Measurements from ENCODE around the gene MKRN2. TPM values are rescaled to one million over a fixed set of nuclear protein-coding genes. Genes with fewer than 3 reads are reported as not detected.

The MKRN2 gene
- total and polyA plus RNA-seq, 2 of the 13 experiments (the other 11 are each of a cell fraction or from before 2014, with no cell fraction given): 25.5 to 34.3 TPM

- Histone ChIP-seq H3K4me1 (ENCODE audit: insufficient read depth, low read length) (no peaks in the 10 kb centered on the region), H3K9ac (ENCODE audit: insufficient read depth, low read depth, low read length) (no peak overlapping the region), H4K20me1 (ENCODE audit: insufficient read depth, low read length) (no peaks in the 10 kb centered on the region), H2AFZ (ENCODE audit: low read length) (no peak overlapping the region), H3K36me3 (replicated peaks in 1 of 2; ENCODE audit: control insufficient read depth in 1 of 2, insufficient read depth in 2 of 2, low read length in 2 of 2) (peaks cover 7 to 25% of the 10 kb centered on the region in 2 experiments; a peak in 3 of 5 replicates), H3K27me3 (ENCODE audit: control insufficient read depth in 1 of 2, insufficient read depth in 2 of 2, low read length in 2 of 2) (no peaks in the 10 kb centered on the region), H3K9me3 (ENCODE audit: low read length) (no peaks in the 10 kb centered on the region), H3K79me2 (ENCODE audit: insufficient read depth, low read length) (no peaks in the 10 kb centered on the region), H3K27ac (ENCODE audit: extremely low read length, insufficient read depth, low read length) (no peak overlapping the region), H3K4me3 (replicated peaks in 1 of 3; ENCODE audit: insufficient read depth in 1 of 3, low read depth in 2 of 3, low read length in 3 of 3) (no peak overlapping the region), H3K4me2 (ENCODE audit: low read depth, low read length) (no peak overlapping the region)
- ChIA-PET CTCF (ENCODE audit: low intra/inter-chr PET ratio, low total read pairs) (no interaction called here), POLR2A (no interaction called here)
- FAIRE-seq: no peak
- no TSS peak for BruUV-seq (replicated peaks)
- WGBS (ENCODE audit: low lambda C conversion rate): 76% methylated on average over 3 of the region's 3 CpGs
- in situ Hi-C loops (cut with HindIII; ENCODE audit: extremely low pct_ligation_motif_present, low pct_unique_long_range_greater_than_20kb) (no loop called here), intact Hi-C loops (cut with micrococcal nuclease; ENCODE audit: unreplicated experiment) (no loop called here)
- DNase-seq (ENCODE audit: low spot score): no peak
- no peak for ATAC-seq
- no peak for TF ChIP-seq ZNF646 (CRISPR knock-in tag; IDR thresholded peaks at IDR 0.05)
- TF ChIP-seq SP140L (CRISPR knock-in tag; IDR thresholded peaks at IDR 0.05; ENCODE audit: borderline replicate concordance): no peak
- TF ChIP-seq ZNF235 (CRISPR knock-in tag; IDR thresholded peaks at IDR 0.05; ENCODE audit: borderline replicate concordance): no peak
- TF ChIP-seq ZNF530 (CRISPR knock-in tag; IDR thresholded peaks at IDR 0.05; ENCODE audit: low read depth): no peak
- TF ChIP-seq ZHX2 (IDR thresholded peaks at IDR 0.05; ENCODE audit: low read depth): no peak
- TF ChIP-seq ZHX2 (CRISPR knock-in tag; IDR thresholded peaks at IDR 0.05; ENCODE audit: borderline replicate concordance): no peak
- TF ChIP-seq RBFOX2 (IDR thresholded peaks at IDR 0.05; ENCODE audit: low read depth, low read length): no peak
- no peak for TF ChIP-seq MTF2 (CRISPR knock-in tag; IDR thresholded peaks at IDR 0.05; ENCODE audit: borderline replicate concordance)
- no peak for TF ChIP-seq SIN3B (IDR thresholded peaks at IDR 0.05; ENCODE audit: low read length)
- TF ChIP-seq ZIK1 (CRISPR knock-in tag; IDR thresholded peaks at IDR 0.05; ENCODE audit: borderline replicate concordance, low read depth): no peak
- no peak for TF ChIP-seq CREM (IDR thresholded peaks at IDR 0.05)
- no peak for TF ChIP-seq CREM (CRISPR knock-in tag; IDR thresholded peaks at IDR 0.05)
Observed at GRCh38 chr3:12509466-12509865, 47.4 kb upstream of the MKRN2 start.
